Subcutaneous adipose tissue (tissue), 4 donors: ENCODE measurements around the gene C1orf174. TPM values are rescaled to one million over a fixed set of nuclear protein-coding genes. Genes with fewer than 3 reads are reported as not detected.

Experiments used
- total RNA-seq, 4 donors: library from RNA; depleted of rRNA; stranded (reverse); fragments of >200 nt; gene quantifications; one replicate each; pipeline ENCODE4 v1.1.0, GENCODE V29; 2016
- TF ChIP-seq, protein P1 (sequence below): fragments of 450-650 bp; IDR thresholded peaks from one replicate; pipeline ENCODE4 v1.5.1; 2016; ENCODE audit warnings: low read depth, mild to moderate bottlenecking, control low read depth, antibody characterized with exemption, moderate library complexity

Gene C1orf174
- total RNA-seq, 4 donors from 2014 or later, result 17.0 to 21.4 (median 18.0) TPM

DNA sequence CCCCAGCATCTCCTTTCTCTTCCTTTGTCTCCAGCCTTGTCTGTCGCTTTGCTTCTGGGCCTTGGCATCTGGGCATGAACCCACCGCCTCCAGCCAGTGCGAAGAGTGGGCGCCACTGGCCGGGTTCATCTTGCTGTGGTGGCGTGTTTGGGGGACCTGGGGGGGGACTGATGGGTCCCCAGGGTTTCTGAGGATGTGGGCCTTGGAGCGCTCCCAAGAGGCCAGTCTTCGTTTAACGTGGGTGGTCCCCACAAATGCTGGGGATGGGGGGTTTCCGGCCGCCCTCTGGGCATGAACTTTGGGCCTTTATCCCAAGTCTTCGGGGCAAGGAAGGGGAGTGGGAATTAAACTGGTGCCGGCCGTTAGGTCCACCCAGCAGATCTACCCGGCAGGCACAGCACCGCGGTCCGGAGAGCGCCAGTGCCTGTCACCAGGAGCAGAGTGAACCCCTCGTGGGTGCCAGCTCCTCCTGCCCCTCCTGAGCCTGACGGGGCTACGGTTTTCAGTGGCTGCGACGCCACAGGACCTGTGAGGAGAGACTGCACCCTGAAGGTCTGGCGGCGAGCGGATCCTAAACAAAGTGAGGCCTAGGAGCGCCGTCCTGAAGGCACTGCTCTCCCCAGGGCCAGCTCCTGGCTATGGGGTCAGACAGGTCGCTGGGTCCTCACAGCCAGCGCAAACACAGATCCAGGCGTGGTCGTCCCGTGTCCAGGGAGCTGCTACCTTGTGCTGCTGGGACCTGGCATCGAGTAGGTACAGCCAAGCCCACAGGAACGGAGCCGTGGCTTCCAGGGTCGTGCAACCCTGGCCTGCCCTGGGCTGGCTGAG is 12.1 kb upstream of the C1orf174 start:
- TF ChIP-seq, protein P1, sequence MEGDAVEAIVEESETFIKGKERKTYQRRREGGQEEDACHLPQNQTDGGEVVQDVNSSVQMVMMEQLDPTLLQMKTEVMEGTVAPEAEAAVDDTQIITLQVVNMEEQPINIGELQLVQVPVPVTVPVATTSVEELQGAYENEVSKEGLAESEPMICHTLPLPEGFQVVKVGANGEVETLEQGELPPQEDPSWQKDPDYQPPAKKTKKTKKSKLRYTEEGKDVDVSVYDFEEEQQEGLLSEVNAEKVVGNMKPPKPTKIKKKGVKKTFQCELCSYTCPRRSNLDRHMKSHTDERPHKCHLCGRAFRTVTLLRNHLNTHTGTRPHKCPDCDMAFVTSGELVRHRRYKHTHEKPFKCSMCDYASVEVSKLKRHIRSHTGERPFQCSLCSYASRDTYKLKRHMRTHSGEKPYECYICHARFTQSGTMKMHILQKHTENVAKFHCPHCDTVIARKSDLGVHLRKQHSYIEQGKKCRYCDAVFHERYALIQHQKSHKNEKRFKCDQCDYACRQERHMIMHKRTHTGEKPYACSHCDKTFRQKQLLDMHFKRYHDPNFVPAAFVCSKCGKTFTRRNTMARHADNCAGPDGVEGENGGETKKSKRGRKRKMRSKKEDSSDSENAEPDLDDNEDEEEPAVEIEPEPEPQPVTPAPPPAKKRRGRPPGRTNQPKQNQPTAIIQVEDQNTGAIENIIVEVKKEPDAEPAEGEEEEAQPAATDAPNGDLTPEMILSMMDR, result no peak

DNA sequence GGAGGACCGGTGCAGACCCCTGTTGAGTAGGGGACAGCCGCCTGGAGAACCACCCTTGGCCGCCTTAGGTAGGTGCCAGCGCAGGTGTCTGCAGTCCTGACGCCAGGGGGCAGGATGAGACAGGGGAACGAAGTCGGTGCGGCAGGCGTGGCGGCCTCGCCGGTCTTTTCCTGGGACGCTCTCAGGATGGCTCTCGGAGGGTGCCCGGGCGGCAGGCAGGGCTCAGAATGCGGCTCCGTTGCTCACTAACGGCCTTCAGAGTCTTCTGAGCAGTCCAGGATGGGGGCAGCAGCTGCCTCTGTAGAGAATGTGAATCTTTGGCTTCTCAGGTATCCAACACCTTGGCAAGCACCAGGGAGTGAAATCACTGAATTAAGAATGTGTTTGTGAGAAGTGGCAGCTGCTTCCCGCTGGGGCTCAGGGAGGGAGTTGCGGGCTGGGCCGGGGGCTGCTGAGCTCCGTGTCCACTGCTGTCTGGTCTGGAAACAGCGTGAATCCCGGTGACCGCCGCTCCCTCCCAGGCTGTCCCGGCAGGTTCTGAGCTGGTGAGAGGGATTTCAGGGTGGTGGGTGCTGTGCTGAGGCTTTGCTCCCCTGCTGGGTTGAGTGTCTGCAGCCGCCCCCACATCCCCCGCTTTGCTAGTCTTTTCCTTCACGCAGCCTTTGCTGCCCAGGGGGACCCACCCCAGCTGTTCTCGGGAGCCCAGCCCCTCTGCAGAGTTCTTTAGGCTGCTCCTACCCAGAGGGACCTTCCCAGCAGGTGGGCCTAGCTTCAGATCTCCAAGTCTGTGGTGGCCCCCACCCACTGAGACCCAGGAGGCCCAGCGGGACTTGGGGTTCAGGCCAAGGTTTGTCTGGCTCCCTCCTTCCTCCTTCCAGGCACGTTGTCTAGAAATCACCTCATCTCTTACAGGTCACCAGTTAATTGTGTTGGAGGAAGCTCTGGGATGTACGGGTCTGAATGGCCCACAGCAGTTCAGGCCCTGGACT is 11.1 kb upstream of the C1orf174 start:
- TF ChIP-seq, protein P1, result no peak

DNA sequence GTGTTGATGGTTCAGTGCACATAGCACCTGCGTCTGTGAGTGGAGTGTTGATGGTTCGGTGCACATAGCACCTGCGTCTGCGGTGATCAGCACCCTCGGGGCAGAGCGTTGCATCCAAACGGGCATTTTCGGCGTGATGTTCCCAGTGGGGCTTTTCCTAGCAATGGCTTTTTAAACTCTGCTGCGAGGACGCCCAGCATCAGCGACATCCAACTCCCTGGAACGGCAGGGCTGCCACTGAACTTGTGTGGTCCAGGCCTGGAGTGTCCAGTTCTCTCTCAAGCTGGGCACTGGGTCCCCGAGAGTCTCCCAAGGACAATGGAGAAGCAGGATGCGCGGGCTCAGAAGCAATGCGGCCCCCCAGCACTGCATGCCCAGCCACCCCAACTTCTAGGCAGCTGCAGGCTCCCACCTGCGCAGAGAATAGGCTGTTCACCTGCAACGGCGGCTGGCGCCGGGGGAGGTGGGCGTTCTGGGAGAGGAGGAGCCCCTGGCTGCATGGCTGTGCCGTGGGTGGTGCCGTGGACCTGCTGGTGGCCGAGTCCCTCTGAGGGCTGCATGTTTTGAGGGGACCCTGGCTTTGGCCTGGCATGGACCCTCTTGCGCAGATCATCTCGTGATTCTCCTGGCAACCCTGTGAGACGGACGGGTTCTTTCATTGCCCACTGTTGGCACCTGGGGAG is 10.1 kb upstream of the C1orf174 start:
- TF ChIP-seq, protein P1, result no peak

DNA sequence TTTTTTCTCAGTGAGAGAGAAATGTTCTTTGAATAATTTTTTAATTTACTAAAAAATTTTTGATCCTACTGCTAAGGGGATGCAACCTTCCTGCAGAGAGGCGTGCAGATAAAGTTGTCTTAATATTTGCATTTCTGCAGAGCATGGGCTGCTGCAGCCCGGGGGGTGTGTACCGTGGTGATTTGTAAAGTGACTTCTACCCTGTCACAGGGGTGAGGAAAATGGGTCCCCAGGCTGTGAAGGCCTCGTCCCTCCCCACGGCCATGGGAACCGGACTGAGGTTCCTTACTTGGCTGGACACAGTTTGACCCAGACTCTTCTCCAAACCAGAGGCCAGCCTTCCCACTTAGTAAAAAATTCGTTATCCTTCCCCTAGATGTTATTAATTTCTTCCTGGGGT is 9.5 kb upstream of the C1orf174 start:
- TF ChIP-seq, protein P1, result no peak

DNA sequence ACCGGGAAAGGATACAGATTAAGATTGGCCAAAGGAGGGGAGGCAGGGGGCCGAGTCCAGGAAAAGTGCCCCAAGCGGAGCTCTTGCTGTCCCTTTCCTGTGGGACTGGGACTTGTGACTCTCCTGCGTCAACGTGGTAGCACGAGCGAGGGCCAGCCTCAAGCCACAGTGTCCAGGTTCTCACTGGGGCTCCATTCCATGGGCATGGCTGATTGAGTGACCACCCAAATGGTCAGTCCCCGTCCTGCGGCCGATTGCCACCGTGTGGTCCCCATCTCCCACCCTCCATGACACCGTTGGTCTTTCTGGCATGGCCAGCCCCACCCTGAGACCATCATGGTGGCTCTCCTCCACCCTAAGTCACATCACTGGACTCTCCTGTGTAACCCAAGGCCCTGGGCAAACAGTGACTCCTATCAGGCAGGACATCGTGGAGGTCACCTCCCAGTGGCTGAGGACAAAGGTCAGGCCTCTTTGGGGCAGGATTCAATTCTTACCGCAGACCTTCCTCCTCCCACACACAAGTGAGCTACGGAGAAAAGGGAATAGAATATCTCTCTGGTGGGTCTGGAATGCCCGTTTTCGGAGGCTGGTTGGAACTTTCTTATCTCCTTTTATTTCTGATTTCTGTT is 8.9 kb upstream of the C1orf174 start:
- TF ChIP-seq, protein P1, result no peak

DNA sequence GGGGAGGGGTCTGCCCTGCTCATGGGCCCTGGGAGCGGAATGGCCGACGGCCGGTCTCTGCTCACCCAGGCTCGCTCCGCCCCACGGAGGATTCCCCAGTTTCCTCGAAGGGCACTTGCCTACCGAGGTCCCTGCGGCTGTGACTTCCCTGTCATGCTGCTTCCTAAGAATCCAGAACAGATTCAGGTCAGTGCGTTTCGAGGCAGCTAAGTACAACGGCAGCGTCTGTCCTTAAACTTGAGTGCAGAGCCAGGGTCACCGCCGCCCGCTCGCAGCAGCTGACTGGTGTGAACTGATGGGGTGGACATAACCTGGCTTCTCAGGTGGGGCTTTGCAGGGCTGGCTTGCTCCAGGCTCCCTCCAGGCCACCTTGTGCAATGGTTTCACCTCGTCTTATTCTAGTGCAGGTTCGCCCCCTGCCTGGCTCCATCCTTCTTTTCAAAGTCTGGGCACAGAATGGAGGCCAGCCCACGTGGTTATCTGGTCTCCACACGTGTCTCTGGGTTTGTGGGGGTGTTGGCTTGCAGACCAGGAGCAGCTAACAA is 7.6 kb upstream of the C1orf174 start:
- TF ChIP-seq, protein P1, result no peak
